22Rv1 (cell line): Measurements from ENCODE around the gene TMEM131.

Source experiments
- H3K27ac ChIP-seq: fragments of 450-650 bp; 2 replicates; pipeline ENCODE4 v1.5.1; 2017
- CTCF ChIP-seq: fragments of 450-650 bp; IDR thresholded peaks from 2 replicates; pipeline ENCODE4 v1.5.1; 2017; ENCODE audit warnings: mild to moderate bottlenecking
- ZFX ChIP-seq: fragments of 450-650 bp; IDR thresholded peaks from 2 replicates; pipeline ENCODE4 v1.6.1; 2017; ENCODE audit warnings: antibody characterized with exemption, borderline replicate concordance

Gene TMEM131

GRCh38 chr2:97806738-97807618 lies 188.8 kb downstream of the TMEM131 start:
- TF ChIP-seq ZFX (no peak), CTCF (peak; percentile 97)
- no peak overlapping the region for H3K27ac ChIP-seq

DNA sequence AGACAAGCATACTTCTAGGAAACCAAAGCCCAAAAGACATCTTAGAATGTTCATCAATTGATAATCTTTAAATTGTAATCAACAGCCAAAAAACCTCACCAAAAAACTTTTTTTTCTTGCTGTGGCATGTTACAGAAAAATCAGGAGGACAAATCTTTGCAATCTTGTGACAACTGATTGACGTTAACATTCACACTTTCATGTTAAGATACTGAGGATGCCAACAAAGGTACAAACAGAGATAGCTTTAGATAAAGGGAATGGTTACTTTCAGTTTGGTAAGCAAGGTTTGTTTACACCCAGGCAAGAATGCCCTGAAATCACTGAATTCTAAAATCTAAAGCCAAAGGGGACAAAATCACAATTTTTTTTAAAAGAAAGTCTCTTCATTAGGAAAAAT lies 190.0 kb downstream of the TMEM131 start:
- TF ChIP-seq CTCF, result no peak
- TF ChIP-seq ZFX, result no peak

GRCh38 chr2:97801028-97801427 lies 194.7 kb downstream of the TMEM131 start:
- TF ChIP-seq CTCF, result no peak
- no peak for TF ChIP-seq ZFX
- no peak overlapping the region for H3K27ac ChIP-seq

More for the DNA sequence above, 190.0 kb downstream of the TMEM131 start:
- no peak overlapping the region for H3K27ac ChIP-seq

- H3K27ac ChIP-seq, result no peak overlapping the region
- no peak for TF ChIP-seq CTCF
Observed at GRCh38 chr2:97798416-97798815, 197.3 kb downstream of the TMEM131 start.

- TF ChIP-seq ZFX (no peak), CTCF (no peak)
- H3K27ac ChIP-seq, result no peak overlapping the region
Observed at GRCh38 chr2:97797355-97797754, 198.4 kb downstream of the TMEM131 start.

- TF ChIP-seq CTCF (no peak), ZFX (no peak)
- H3K27ac ChIP-seq, result no peak overlapping the region
Observed at GRCh38 chr2:97796465-97797126, 199.2 kb downstream of the TMEM131 start.

GRCh38 chr2:97792416-97792815 lies 203.3 kb downstream of the TMEM131 start:
- TF ChIP-seq ZFX (no peak), CTCF (no peak)

More at GRCh38 chr2:97792416-97792815, 203.3 kb downstream of the TMEM131 start:
- no peak overlapping the region for H3K27ac ChIP-seq
